GM19351 (cell line): ENCODE measurements around the gene PHETA1.
"Not testable (repeated sequence)": the region's sequence is repeated elsewhere in the genome, so short reads cannot be mapped to it uniquely, and the experiment has no call there.

Experiments used
- ATAC-seq: cut with Tn5 transposase; IDR thresholded peaks from one replicate; pipeline ENCODE4 v1.9.1; 2021; ENCODE audit warnings: mild to moderate bottlenecking, moderate library complexity; ENCODE audit not compliant: unreplicated experiment

Gene PHETA1

DNA sequence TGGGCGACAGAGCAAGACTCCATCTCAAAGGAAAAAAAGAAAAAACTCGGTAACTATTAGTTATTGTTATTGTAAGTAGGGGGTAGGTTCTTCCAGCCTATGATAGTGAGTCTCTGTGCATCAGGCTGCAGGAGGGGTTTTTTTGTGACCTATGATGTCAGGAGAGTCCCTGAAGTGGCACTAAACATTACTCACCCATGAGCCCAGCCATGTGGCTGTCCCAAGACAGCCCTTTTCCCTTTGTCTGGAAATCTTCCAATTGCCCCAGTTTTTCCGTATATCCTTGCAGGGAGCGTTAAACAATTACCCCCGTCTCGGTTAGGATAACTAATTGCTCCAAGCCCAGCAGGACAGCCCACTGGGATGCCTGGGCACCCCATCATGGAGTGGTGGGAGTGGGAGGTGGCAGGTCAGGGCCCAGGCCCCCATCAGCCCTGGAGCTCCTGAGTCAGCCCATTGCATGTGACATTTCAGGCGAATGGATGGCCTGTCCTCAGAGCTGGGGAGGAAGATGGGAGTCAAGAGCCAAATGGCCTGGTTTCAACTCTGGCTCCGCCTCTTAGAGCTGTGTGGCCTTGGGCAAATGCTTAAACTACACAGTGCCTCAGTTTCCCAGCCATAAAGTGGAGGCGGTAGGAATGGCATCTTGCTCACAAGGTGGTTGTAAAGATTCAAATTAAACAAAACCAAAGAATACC lies 16.4 kb downstream of the PHETA1 start:
- ATAC-seq: no peak

DNA sequence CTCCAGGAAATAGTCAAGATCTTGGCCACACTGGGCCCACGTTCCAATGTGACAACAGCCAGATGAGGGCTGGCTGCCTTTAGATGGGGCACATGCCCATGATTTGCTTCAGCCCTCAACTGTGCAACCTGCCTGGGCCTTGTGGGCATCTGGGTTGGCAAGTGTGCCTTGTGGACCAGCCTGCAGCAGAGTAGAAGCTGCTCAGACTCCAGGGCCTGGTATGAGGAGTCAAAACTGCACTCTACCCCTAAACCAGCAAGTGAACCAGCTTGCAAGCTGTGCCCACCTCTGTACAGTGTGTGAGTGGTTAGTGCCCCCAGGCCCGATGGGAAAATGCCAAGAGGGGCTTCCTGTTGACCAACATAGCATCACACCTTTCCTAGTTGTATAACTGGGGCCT lies 17.9 kb downstream of the PHETA1 start:
- ATAC-seq: no peak

DNA sequence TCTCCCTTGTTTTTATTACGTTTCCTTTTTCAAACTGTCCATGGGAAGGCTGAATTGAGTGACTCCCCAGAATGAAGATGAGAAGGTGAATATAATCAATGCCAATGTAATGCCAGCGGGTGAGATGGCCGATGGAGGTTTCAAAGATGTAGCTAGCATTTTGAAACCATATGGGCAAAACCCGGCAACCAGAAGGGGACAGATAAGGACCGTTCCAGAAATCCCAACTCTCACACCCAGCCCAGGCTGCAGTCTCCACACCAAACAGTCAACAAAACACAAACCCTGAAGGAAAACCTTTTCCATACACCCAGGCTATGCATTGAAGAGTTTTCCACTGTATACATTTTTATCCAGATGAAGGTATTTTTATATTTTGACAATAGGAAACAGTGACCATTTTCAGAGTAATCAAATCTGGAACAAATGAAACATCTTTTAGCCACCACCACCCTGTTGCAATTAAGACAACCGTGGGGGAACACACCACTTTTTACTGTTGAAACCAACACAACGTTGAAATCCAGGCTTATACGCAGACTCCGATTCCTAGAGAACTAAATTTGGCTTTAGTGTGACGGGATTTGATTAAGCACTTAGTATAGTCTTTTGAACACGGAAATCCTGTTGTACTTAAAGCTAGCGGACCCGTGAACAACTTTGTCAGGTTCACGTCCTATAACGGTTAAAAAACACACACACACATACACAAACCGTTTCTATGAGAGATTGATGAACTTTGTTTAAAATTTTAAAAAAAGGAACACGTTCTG lies 19.0 kb downstream of the PHETA1 start:
- no peak for ATAC-seq

DNA sequence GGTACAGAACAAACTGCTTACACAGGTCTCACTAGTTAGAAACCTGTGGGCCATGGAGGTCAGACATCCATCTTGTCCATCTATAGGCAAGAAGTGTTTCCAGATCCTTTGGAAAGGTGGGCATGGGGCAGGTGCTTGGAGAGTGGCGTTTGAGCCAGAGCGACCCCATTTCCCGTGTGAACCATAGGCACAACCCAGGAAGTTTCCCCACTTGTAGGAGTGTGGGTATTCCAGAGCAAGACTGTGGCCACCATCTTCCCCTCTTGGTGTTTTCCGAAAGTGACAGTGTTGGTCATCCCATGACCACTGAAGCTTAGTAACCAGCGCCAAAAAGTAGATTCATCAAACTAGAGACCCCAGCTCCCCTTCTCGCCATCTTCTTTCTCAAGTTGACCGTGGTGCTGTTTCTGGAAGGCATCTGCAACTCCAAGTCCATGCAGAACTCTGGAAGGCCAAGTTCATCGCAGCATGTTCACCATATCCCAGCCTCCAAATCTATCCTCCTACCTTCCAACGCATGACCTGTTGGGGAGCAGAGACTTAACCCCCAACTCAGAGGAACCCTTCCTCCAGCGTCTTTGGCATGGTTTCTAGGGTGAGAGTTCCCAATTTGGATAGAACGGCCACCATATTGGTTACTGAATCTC lies 19.7 kb downstream of the PHETA1 start:
- ATAC-seq: no peak

DNA sequence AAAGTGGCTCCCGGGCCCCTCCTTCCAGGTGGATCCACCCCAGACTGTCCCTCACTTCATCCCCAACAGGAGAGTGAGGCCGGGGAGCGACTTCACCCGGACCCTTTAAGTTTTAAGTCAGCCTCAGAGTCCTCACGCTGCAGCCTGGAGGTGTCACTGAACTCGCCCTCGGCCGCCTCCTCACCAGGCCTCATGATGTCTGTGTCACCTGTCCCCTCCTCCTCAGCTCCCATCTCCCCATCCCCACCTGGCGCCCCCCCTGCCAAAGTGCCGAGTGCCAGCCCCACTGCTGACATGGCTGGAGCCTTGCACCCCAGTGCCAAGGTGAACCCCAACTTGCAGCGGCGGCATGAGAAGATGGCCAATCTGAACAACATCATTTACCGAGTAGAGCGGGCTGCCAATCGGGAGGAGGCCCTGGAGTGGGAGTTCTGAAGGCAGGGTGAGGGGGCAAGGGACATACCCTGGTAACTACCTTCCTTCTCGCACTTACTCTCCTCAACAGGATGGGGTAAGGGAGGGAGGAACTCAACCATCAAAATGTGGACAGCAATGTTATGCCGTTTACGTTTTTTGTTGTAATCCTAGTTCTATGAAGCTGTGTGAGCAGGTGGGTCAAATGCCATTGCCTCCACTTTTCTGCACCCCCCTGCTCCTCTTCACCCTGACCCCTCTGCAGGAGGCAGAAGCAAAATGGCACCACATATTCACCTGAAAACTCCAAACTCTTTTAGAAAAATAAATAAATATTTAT lies 20.8 kb downstream of the PHETA1 start:
- ATAC-seq: no peak

DNA sequence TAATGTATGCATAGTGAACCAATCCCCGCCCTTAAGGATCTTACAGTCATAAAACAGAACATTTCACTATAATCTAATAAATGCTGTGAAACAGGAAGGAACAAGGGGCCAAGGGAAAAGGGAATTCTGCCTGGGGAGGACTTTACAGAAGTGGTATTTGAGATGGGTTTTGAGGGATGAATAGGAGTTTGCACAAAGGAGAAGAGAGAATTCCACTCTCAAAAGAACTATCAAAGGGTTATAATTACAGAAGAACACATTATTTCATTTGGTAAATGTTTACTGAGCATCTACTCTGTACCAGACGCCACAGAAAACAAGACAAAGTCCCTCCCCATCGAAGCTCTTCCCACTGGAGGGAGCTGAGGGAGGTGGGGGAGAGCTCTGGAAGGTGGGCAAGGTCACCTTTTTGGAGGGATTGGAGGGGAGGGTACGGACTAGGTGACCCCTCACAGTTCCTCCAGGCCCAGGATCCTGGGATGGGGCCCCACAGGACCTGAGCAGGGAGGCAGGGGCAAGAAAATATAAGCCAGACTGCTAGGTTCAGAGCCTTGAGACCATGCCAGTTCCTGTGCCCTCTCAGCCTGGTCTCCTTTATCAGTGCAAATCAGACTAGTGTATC lies 24.5 kb downstream of the PHETA1 start:
- ATAC-seq: no peak

DNA sequence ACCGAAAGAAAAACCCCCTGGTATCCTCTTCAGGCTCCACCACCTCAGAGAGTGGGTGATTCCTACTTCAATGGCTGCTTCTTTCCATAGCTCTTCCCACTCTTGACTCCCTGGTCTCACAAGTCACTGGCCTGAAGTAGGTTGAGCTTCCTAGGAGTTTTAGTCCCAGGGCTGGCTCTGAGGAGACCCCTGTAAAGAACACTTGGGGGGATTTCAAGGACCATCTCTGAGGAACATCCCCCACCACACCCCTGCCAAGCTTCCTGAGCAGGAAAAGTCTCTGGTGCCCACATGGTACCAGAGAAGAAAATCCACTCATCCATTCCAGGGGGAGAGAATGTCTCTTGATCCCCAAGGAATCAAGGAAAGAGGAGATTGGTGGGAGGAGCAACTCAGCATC lies 25.7 kb downstream of the PHETA1 start:
- no peak for ATAC-seq

DNA sequence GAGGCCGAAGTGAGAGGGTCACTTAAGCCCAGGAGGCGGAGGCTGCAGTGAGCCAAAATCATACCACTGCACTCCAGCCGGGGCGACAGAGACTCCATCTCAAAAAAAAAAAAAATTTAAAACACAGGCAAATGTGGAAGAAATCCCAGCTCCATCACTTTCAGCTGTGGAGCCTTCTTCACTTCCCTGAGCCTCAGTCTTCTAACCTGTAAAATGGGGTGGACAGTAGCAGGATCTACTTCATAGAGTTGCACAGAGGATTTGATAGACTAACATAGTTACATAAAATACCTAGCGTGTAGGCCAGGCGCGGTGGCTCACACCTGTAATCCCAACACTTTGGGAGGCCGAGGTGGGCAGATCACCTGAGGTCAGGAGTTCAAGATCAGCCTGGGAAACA lies 26.5 kb downstream of the PHETA1 start:
- no peak for ATAC-seq

DNA sequence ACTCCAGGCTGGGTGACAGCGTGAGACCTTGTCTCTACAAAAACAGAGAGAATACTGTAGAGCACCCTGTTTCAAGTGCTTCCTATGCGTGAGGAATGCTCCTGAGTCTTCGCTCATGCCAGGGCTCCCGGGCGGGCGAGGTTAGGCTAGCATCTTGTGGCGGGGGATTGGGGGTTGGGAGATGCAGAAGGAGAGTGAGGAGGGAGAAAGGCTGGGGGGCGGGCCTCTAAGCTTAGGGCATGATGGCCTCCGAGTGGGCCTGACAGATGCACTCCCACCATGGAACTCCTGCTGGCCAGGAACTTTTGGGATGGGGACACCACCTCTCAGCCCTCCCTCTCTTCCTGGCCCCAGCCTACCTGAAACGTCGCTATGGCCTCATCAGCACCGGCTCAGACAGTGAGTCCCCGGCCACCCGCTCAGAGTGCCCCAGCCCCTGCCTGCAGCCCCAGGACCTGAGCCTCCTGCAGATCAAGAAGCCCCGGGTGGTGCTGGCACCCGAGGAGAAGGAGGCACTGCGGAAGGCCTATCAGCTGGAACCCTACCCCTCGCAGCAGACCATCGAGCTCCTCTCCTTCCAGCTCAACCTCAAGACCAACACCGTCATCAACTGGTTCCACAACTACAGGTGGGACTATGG lies 27.3 kb downstream of the PHETA1 start:
- ATAC-seq: no peak

DNA sequence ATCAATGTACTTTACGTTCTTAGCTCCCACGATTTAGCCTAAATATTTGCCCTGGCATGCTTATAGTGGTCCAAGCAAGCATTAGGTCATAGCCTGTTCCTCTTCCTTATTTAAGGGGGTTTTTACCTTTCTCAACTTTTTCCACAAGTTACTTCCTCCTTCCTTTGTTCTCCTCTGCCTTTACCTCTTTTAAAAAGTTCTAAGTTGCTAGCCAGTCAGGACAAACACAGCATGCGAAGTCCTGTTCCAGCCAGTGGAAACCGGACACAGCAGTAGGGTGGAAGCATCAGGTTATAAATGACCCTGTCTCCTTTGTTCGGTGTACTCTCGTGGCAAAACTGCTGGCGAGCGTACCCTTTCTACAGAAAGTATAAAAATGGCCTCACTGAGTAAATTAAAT lies 28.2 kb downstream of the PHETA1 start:
- ATAC-seq: not testable (repeated sequence)

DNA sequence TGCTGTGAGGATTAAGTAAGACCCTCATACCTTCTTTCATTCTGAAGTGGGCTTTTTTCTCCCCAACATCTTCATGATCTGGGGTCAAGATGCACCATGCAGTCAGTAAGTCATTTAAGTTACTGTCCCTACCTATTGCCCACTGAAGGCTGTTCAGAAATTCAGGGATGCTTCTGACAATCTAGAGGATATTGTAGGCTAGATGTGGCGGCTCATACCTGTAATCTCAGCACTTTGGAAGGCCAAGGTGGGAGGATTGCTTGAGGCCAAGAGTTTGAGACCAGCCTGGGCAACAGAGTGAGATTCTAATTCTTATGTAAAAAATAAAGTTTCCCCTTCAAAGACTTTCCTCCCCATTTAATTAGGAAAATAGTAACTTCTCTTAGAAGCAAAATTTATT lies 28.7 kb downstream of the PHETA1 start:
- ATAC-seq: no peak

DNA sequence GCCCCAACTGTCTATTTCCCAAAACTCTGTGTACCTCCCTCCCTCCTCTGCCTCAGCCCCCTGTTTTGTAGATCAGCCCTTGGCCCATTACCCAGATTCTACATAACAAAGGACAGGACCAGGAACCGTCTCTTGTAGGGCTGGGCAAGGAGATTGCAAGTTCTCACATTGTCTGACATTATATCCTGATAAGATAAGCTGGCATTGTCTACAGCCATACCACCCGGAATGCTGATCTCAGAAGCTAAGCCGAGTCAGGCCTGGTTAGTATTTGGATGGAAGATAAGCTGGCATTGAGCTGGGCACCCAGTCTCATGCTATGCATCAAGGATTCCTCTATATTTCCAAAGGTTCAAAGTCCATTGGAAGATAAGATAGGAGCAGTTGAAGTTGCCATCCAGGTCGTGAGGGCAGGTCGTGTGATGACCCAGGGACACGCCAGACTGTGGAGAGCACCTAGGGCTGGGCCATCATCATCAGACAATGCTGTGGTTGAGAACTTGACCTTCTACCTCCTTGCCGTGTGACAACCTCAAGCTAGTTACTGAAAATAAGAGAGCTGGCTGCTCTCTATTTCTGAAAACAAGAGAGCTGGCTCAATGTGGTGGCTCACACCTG lies 29.5 kb downstream of the PHETA1 start:
- no peak for ATAC-seq

DNA sequence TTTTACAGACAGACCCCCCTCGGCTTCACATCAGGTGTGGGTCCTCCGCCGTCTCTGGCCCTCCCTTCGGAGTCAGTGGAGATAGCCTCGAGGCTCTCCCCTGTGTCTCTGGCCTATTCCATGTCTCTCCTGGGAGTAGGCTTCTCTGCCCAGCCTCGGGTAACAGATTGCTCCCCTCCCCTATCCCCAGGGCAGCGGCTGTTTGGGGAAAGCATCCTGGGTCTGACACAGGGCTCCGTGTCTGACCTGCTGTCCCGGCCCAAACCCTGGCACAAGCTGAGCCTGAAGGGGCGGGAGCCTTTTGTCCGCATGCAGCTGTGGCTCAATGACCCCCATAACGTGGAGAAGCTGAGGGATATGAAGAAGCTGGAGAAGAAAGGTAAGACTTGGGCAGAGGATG lies 30.8 kb downstream of the PHETA1 start:
- ATAC-seq: no peak

DNA sequence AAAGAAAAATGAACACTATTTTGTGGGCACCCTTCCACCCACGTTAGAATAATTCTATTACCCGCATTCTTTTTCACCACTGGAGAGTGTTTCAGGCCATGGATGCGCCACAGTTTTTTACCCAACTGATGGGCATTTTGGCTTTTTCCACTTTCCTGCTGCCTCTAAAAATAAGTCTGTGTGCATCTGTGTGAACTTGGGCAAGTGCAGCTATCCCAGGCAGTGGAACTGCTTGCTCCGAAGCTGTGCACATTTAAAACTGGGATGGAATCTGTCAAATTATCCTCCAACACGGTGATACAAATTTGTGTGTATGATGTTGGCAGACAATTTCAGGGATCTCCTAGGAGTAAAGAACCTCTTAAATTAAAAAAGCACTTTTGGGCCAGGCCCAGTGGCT lies 31.5 kb downstream of the PHETA1 start:
- no peak for ATAC-seq

DNA sequence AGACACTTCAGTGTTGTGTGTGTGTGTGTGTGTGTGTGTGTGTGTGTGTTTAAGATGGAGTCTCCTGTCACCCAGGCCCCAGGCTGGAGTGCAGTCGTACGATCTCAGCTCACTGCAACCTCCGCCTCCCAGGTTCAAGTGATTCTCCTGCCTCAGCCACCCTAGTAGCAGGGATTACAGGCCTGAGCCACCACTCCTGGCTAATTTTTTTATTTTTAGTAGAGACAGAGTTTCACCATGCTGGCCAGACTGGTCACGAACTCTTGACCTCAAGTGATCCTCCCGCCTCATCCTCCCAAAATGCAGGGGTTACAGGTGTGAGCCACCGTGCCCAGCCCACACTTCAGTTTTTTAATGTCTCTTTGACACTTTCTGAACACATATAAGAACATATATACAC lies 32.5 kb downstream of the PHETA1 start:
- not testable (repeated sequence) for ATAC-seq

DNA sequence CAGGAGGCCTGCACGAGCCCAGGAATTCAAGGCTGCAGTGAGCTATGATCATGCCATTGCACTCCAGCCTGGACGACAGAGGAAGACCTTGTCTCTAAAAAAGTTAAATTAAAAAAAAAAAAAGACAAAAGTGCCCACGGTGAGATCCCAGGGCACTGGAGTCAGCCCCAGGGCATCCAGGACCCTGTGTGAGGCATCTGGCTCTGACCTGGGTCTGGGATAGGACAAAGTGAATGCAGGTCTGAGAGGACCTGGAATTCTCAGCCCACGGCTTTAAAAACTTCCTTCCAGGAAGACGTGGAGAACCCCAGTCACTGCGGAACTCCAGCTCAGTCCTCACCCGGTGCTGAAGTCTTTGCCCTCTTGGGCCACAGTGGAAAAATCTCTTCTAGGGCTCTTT lies 33.1 kb downstream of the PHETA1 start:
- no peak for ATAC-seq

DNA sequence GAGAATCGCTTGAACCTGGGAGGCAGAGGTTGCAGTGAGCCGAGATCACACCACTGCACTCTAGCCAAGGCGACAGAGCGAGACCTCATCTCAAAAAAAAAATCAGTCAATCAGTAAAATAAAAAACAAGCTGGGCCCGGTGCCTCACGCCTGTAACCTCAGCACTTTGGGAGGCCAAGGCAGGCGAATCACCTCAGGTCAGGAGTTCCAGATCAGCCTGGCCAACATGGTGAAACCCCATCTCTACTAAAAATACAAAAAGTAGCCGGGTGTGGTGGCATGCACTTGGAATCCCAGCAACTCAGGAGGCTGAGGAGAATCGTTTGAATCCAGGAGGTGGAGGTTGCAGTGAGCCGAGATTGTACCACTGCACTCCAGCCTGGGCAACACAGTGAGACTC lies 33.6 kb downstream of the PHETA1 start:
- ATAC-seq: not testable (repeated sequence)

DNA sequence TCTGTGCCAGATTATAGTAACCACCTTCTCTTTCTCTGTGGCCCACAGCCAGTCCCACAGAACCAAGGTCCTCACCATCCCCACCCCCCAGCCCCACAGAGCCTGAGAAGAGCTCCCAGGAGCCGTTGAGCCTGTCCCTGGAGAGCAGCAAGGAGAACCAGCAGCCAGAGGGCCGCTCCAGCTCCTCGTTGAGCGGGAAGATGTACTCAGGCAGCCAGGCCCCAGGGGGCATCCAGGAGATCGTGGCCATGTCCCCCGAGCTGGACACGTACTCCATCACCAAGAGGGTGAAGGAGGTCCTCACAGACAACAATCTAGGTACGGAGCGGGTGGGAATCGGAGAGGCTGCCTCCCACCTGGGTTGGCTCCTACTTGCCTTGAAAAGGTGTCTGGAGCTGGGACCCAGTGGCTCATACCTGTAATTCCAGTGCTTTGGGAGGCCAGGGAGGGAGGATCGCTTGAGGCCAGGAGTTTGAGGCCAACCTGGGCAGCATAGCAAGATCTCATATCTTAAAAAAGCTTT lies 34.4 kb downstream of the PHETA1 start:
- no peak for ATAC-seq

DNA sequence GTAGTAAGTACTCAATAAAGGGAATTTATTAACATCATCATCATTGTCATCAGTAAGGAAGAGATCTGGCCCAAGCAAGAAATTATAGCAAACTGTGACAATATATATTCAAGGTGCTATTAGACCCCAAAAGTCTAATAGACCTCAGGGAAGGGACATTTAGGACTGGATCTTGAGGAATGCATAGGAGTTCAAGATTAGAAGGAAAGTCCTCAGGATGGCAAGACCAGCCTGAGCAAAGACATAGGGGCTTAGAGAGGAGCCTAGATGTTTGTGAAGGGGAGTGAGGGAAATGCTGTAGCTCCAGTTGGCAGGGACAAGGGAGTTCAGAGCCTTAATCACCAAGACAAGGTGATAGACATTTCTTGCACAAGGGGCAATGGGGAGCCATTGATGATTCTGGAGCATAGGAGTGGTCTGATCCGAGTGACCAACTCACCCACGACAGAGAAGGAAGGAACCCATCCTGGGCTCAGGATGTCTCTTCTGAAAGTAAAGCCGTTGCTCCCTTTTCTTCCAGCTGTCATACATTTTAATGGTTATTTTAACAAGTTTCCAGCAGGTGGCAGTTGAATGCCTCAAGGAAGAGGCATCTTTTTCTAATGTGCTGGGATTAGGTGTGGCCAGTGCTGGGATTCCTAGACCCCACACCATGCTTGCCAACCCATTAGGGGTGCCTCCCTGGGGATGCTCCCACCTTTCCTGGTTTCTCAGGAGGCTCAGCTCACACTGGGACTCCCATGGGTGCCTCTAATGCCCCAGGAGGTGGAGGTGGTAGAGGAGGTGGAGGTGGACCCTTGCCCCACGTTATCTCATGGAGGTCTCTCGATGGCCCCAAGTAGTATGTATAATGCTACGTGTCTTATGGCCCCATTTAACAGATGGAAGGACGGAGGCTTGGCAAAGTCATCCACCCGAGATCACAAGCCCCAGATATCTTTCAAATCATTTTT lies 37.8 kb downstream of the PHETA1 start:
- ATAC-seq: no peak
